Measurements from ENCODE around the gene FGD6.
"Not testable (repeated sequence)": the region's sequence is repeated elsewhere in the genome, so short reads cannot be mapped to it uniquely, and the experiment has no call there.

Gene FGD6

GRCh38 chr12:95241761-95242506, 24.7 kb upstream of the FGD6 start:
- no peak for DNase-seq (ENCODE audit: low read depth)
- no peak overlapping the region for H3K4me3 ChIP-seq (ENCODE audit: low read length)
- no peak for TF ChIP-seq CTCF (conservative IDR thresholded peaks at IDR 0.05; ENCODE audit: low read length)

GRCh38 chr12:95241138-95241537, 23.9 kb upstream of the FGD6 start:
- not testable (repeated sequence) for DNase-seq (ENCODE audit: low read depth); H3K4me3 ChIP-seq (ENCODE audit: low read length)

GRCh38 chr12:95240556-95240955, 23.3 kb upstream of the FGD6 start:
- DNase-seq (ENCODE audit: low read depth): no peak
- H3K4me3 ChIP-seq (ENCODE audit: low read length): no peak overlapping the region
- TF ChIP-seq CTCF (conservative IDR thresholded peaks at IDR 0.05; ENCODE audit: low read length): no peak

GRCh38 chr12:95239835-95240234, 22.6 kb upstream of the FGD6 start:
- not testable (repeated sequence) for H3K4me3 ChIP-seq (ENCODE audit: low read length); DNase-seq (ENCODE audit: low read depth)

GRCh38 chr12:95239216-95239615, 21.9 kb upstream of the FGD6 start:
- TF ChIP-seq CTCF (conservative IDR thresholded peaks at IDR 0.05; ENCODE audit: low read length): no peak
- no peak overlapping the region for H3K4me3 ChIP-seq (ENCODE audit: low read length)
- DNase-seq (ENCODE audit: low read depth): no peak

GRCh38 chr12:95238150-95238549, 20.9 kb upstream of the FGD6 start:
- H3K4me3 ChIP-seq (ENCODE audit: low read length): no peak overlapping the region
- TF ChIP-seq CTCF (conservative IDR thresholded peaks at IDR 0.05; ENCODE audit: low read length): no peak
- DNase-seq (ENCODE audit: low read depth): no peak

- DNase-seq (ENCODE audit: low read depth): no peak
- no peak for TF ChIP-seq CTCF (conservative IDR thresholded peaks at IDR 0.05; ENCODE audit: low read length)
- no peak overlapping the region for H3K4me3 ChIP-seq (ENCODE audit: low read length)
These were observed 20.0 kb upstream of the FGD6 start for GRCh38 chr12:95237315-95237714.

GRCh38 chr12:95235621-95236020, 18.4 kb upstream of the FGD6 start:
- not testable (repeated sequence) for H3K4me3 ChIP-seq (ENCODE audit: low read length); DNase-seq (ENCODE audit: low read depth)

GRCh38 chr12:95234187-95234586, 16.9 kb upstream of the FGD6 start:
- H3K4me3 ChIP-seq (ENCODE audit: low read length); DNase-seq (ENCODE audit: low read depth): not testable (repeated sequence)

Measured in AG10803 (cell line).